Measurements from ENCODE around the gene MATN1.

DNA sequence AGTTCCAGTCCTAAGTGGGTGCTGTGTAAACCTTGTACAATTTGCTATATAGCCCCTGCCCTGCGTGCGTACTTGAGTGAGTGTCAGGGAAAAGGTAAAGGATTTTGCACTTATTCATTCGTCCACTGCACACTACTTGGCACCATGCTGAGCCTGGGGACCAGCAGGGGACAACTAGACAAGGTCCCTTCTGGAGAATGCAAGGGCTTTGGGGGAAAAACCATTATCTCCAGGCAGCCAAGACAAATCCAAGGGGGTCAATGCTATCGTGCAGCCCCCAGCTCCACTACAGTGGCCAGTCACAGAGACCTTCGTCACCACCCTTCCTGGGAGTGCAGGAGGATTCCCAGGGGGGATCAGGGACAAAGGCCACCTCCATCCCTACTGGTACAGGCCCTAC, 39.7 kb downstream of the MATN1 start:
- TF ChIP-seq EZH2 (IDR thresholded peaks at IDR 0.05), result no peak
- TF ChIP-seq POLR2AphosphoS5 (IDR thresholded peaks at IDR 0.05; ENCODE audit: borderline replicate concordance, low read depth, low read length), result no peak
- no peak for TF ChIP-seq FOXP2 (optimal IDR thresholded peaks at IDR 0.05; ENCODE audit: control extremely low read depth, extremely low read length, insufficient read depth)
